GM12878 (cell line): ENCODE measurements around the gene CEP63. TPM values are rescaled to one million over a fixed set of nuclear protein-coding genes. Genes with fewer than 3 reads are reported as not detected.

ENCODE experiments used
- ATAC-seq: fragments of 200-7000 bp; cut with Tn5 transposase; 3 replicates; pipeline ENCODE4 v1.9.1; 2020; ENCODE audit warnings: mild to moderate bottlenecking, moderate library complexity
- BruUV-seq: library from RNA; stranded (reverse); fragments of 400-500 nt; replicated peaks from 2 replicates; lab custom pipeline; 2021; lab: Mats Ljungman, UMichigan
- CTCF ChIA-PET: fragments of 300-600 bp; sonication (Branson Sonifier 250); formaldehyde crosslinking; extraction: SDS; loops from one replicate; lab custom pipeline; 2021; ENCODE audit warnings: inconsistent platforms; lab: Yijun Ruan, JAX
- POLR2A ChIA-PET: fragments of 350-600 bp; formaldehyde crosslinking; extraction: SDS; loops from one replicate; lab custom pipeline; 2021; ENCODE audit warnings: inconsistent platforms; lab: Charles Lee
- RAD21 ChIA-PET: fragments of 300-600 bp; sonication (Branson Sonifier 250); formaldehyde crosslinking; loops from one replicate; lab custom pipeline; 2023; ENCODE audit warnings: antibody characterized with exemption; ENCODE audit not compliant: unreplicated experiment; lab: Charles Lee
- SMC1A ChIA-PET: fragments of 300-600 bp; sonication (Branson Sonifier 250); formaldehyde crosslinking; loops from one replicate; lab custom pipeline; 2023; ENCODE audit not compliant: unreplicated experiment, uncharacterized antibody; lab: Charles Lee
- DNase-seq: peaks from one replicate; pipeline ENCODE4 v3.0.0-alpha.2; 2011; ENCODE audit warnings: low read depth, low spot score
- FAIRE-seq: peaks from 3 replicates; lab custom pipeline; 2011; peaks lifted over from hg19 to GRCh38; lab: Jason Lieb, UNC
- H2AFZ ChIP-seq: 2 replicates; pipeline ENCODE4 v1.6.0; 2011; ENCODE audit warnings: low read depth, low read length, control low read depth; ENCODE audit not compliant: control insufficient read depth
- H3K27ac ChIP-seq: 2 replicates; pipeline ENCODE4 v1.5.1; 2011; ENCODE audit warnings: control low read depth; ENCODE audit not compliant: control insufficient read depth, insufficient read depth
- H3K27me3 ChIP-seq, 2 experiments: replicated peaks in 1 of 2; 2 replicates each; pipeline versions ENCODE4 v1.6.0 to v1.6.1; 2011; ENCODE audit warnings: low read length in 1 of 2; ENCODE audit not compliant: control insufficient read depth in 2 of 2, insufficient read depth in 2 of 2
- H3K36me3 ChIP-seq, 2 experiments: 2 replicates each; pipeline ENCODE4 v1.5.1; 2011; ENCODE audit warnings: low read length in 1 of 2; ENCODE audit not compliant: control insufficient read depth in 2 of 2, insufficient read depth in 2 of 2
- H3K4me1 ChIP-seq: 2 replicates; pipeline ENCODE4 v1.6.1; 2011; ENCODE audit warnings: mild to moderate bottlenecking, low read length, moderate library complexity, mixed read lengths; ENCODE audit not compliant: control insufficient read depth, insufficient read depth
- H3K4me2 ChIP-seq: 2 replicates; pipeline ENCODE4 v1.6.0; 2011; ENCODE audit warnings: control low read depth; ENCODE audit not compliant: control insufficient read depth, insufficient read depth
- H3K4me3 ChIP-seq: fragments of 200-600 bp; sonication (generic); 2 replicates; pipeline ENCODE4 v1.5.1; 2016
- H3K79me2 ChIP-seq: 2 replicates; pipeline ENCODE4 v1.6.0; 2011; ENCODE audit warnings: low read length; ENCODE audit not compliant: control insufficient read depth, insufficient read depth
- H3K9ac ChIP-seq: 2 replicates; pipeline ENCODE4 v1.8.0; 2011; ENCODE audit warnings: low read length, control low read depth, mixed read lengths; ENCODE audit not compliant: control insufficient read depth, insufficient read depth
- H3K9me3 ChIP-seq: replicated peaks from 3 replicates; pipeline ENCODE4 v1.5.1; 2011; ENCODE audit warnings: mild to moderate bottlenecking, low read length; ENCODE audit not compliant: control insufficient read depth, insufficient read depth
- H4K20me1 ChIP-seq: 2 replicates; pipeline ENCODE4 v1.6.0; 2011; ENCODE audit not compliant: control insufficient read depth, insufficient read depth
- ATF3 ChIP-seq: IDR thresholded peaks from 2 replicates; pipeline ENCODE4 v1.6.1; 2011; ENCODE audit warnings: low read depth, mild to moderate bottlenecking, low read length, moderate library complexity, borderline replicate concordance; ENCODE audit errors: extremely low read depth
- BHLHE40 ChIP-seq, 2 experiments: fragments of 450-650 bp in 1 of 2; IDR thresholded peaks; 2 replicates each; pipeline ENCODE4 v1.6.1; 2011 to 2017; ENCODE audit warnings: low read depth in 2 of 2, borderline replicate concordance in 1 of 2, improper control_type of control experiment in 1 of 2, low read length in 1 of 2, mild to moderate bottlenecking in 1 of 2
- CHD2 ChIP-seq: IDR thresholded peaks from 2 replicates; pipeline ENCODE4 v1.6.1; 2011; ENCODE audit warnings: low read depth, low read length, improper control_type of control experiment, borderline replicate concordance
- CHD4 ChIP-seq: fragments of 200-600 bp; sonication (generic); IDR thresholded peaks from 2 replicates; pipeline ENCODE4 v1.6.1; 2016; ENCODE audit warnings: mild to moderate bottlenecking
- EP300 ChIP-seq, 2 experiments: fragments of 150-350 bp in 1 of 2; IDR thresholded peaks; 2 replicates each; pipeline ENCODE4 v1.6.1; 2011 to 2012; ENCODE audit warnings: low read depth in 2 of 2, low read length in 2 of 2, borderline replicate concordance in 1 of 2, improper control_type of control experiment in 1 of 2, inconsistent platforms in 1 of 2; ENCODE audit not compliant: control insufficient read depth in 1 of 2
- HCFC1 ChIP-seq: fragments of 150-350 bp; IDR thresholded peaks from 2 replicates; pipeline ENCODE4 v1.6.1; 2014; ENCODE audit warnings: low read length
- NFXL1 ChIP-seq: fragments of 450-650 bp; IDR thresholded peaks from 2 replicates; pipeline ENCODE4 v1.6.1; 2017; ENCODE audit warnings: antibody characterized with exemption, mild to moderate bottlenecking, borderline replicate concordance
- NR2C2 ChIP-seq: IDR thresholded peaks from 2 replicates; pipeline ENCODE4 v1.6.1; 2011; ENCODE audit warnings: borderline replicate concordance, low read depth; ENCODE audit not compliant: control insufficient read depth, insufficient read length
- NR2F1 ChIP-seq: fragments of 450-650 bp; conservative IDR thresholded peaks from 2 replicates; pipeline ENCODE4 v1.6.1; 2017; ENCODE audit warnings: mild to moderate bottlenecking
- PRDM15 ChIP-seq: fragments of 450-650 bp; formaldehyde crosslinking; IDR thresholded peaks from 2 replicates; pipeline ENCODE4 v1.4.0; 2020; ENCODE audit warnings: mild to moderate bottlenecking, moderate library complexity
- RFX5 ChIP-seq: IDR thresholded peaks from 2 replicates; pipeline ENCODE4 v1.6.1; 2011; ENCODE audit warnings: low read depth, low read length, improper control_type of control experiment
- SMAD1 ChIP-seq: fragments of 450-650 bp; IDR thresholded peaks from 2 replicates; pipeline ENCODE4 v1.6.1; 2018; ENCODE audit warnings: mild to moderate bottlenecking, low read depth; ENCODE audit not compliant: partially characterized antibody
- TAF1 ChIP-seq: IDR thresholded peaks from 2 replicates; pipeline ENCODE4 v1.6.1; 2011; ENCODE audit warnings: mild to moderate bottlenecking, low read depth, low read length, borderline replicate concordance
- TARDBP ChIP-seq: IDR thresholded peaks from 2 replicates; pipeline ENCODE4 v1.6.1; 2016; ENCODE audit warnings: borderline replicate concordance
- TCF12 ChIP-seq: IDR thresholded peaks from 2 replicates; pipeline ENCODE4 v1.6.1; 2011; ENCODE audit warnings: low read depth, mild to moderate bottlenecking, low read length
- TCF3 ChIP-seq: IDR thresholded peaks from 2 replicates; pipeline ENCODE4 v1.6.1; 2012; ENCODE audit warnings: low read depth, mild to moderate bottlenecking, low read length, borderline replicate concordance; ENCODE audit not compliant: insufficient read depth
- YBX1 ChIP-seq: fragments of 450-650 bp; IDR thresholded peaks from 2 replicates; pipeline ENCODE4 v1.6.1; 2016; ENCODE audit warnings: antibody characterized with exemption
- YY1 ChIP-seq: IDR thresholded peaks from 2 replicates; pipeline ENCODE4 v1.6.1; 2011; ENCODE audit warnings: low read depth, mild to moderate bottlenecking, low read length
- ZNF217 ChIP-seq: fragments of 450-650 bp; IDR thresholded peaks from 2 replicates; pipeline ENCODE4 v1.6.1; 2017; ENCODE audit warnings: antibody characterized with exemption, mild to moderate bottlenecking
- ZSCAN29 ChIP-seq: fragments of 450-650 bp; IDR thresholded peaks from 2 replicates; pipeline ENCODE4 v1.6.1; 2017; ENCODE audit warnings: mild to moderate bottlenecking, moderate library complexity
- ZZZ3 ChIP-seq: IDR thresholded peaks from 2 replicates; pipeline ENCODE4 v1.6.1; 2011; ENCODE audit warnings: low read depth; ENCODE audit not compliant: control insufficient read depth, insufficient read length
- WGBS: methylation state at CpG from one replicate; pipeline ENCODE4 v1.1.6; 2016; ENCODE audit warnings: low lambda C conversion rate; ENCODE audit not compliant: insufficient replicate concordance, insufficient coverage; ENCODE audit errors: missing lambda C conversion rate; 5-methylcytosine and 5-hydroxymethylcytosine counted together
- in situ Hi-C: fragments of 300-500 bp; cut with MboI; formaldehyde crosslinking; loops from 9 replicates; pipeline ENCODE4 v1.14.3; 2018; ENCODE audit warnings: mixed read lengths
- intact Hi-C: fragments of 100-400 bp; cut with micrococcal nuclease; formaldehyde crosslinking; loops from one replicate; pipeline ENCODE4 v1.14.2; 2022; ENCODE audit not compliant: unreplicated experiment
- polyA plus RNA-seq, 11 experiments: library from polyadenylated mRNA; depleted of rRNA in 4 of 11; unstranded in 6 of 11; stranded (reverse) in 5 of 11; fragments of >200 nt; fragmentation: Nextera tagmentation in 4 of 11; fragmentation: Illumina TruSeq in 1 of 11; extraction: Ambion mirVana in 4 of 11; extraction: Trizol in 1 of 11; gene quantifications; 1 replicate in 1 of 11; 2 replicates in 10 of 11; pipeline versions ENCODE4 v1.2.1 to v1.2.3, GENCODE V29; 2011 to 2016; ENCODE audit warnings: inconsistent platforms in 2 of 11, missing spikeins in 2 of 11, low read depth in 1 of 11
- total RNA-seq, 4 experiments: library from RNA; depleted of rRNA in 3 of 4; stranded (reverse); fragments of >200 nt in 3 of 4; fragmentation: Illumina TruSeq in 1 of 4; extraction: Trizol in 1 of 4; gene quantifications; 2 replicates each; pipeline versions ENCODE4 v1.2.1 to v1.2.3, GENCODE V29; 2013 to 2021

Gene CEP63
- total and polyA plus RNA-seq, 10 of the 15 experiments (the other 5 are each of a cell fraction or from before 2014, with no cell fraction given) = 14.0 to 36.9 (median 26.8) TPM

DNA sequence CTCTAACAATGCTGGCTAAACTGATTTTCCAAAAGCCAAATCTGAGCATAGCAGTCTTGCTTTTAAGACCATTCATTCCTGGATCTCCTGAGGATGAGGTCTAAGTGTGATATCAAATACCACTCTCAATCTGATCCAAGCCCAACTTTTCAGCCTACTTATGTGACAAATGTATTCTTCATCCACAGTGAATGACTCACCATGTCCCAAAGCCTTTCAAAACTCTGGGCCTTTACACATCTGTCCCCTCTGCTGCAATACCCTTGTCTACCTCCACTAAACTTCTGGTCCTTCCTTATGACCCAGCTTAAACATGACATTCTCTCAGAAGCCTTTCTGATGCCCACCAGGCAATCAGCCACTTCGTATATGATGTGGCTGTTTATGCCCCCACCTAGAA, 4.7 kb upstream of the CEP63 start (continued):
- no peak for TF ChIP-seq NFXL1
- no peak for TF ChIP-seq HCFC1
- no peak for TF ChIP-seq YY1
- no peak for TF ChIP-seq ZSCAN29
- TF ChIP-seq NR2F1 = no peak
- no peak for TF ChIP-seq YBX1
- TF ChIP-seq ZZZ3 = no peak

DNA sequence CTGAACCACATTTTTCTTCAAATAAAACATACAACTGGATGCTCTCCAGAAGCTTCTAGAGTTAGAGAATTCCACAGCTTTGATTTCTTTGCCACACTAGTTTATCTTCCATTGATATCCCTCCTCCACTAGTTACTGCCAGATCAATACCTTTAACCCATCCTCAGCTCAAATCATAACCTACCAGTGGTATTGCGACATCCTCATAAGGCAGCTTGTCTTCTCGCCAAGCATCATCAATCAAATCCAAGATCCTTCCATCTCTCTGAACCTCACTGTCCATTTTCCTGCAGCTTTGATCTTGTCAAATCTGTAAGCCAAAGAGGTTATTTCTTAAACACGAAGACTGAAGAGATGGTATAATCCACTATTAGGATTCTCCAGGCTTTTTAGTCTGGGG, 3.2 kb upstream of the CEP63 start:
- H3K9ac ChIP-seq = no peak overlapping the region
- 92% methylated on average over 3 of the region's 3 CpGs for WGBS
- DNase-seq (no peak), FAIRE-seq (no peak), ATAC-seq (no peak)
- peaks cover 40% of the 10 kb centered on the region for H3K79me2 ChIP-seq
- no peaks in the 10 kb centered on the region for H4K20me1 ChIP-seq
- H3K27ac ChIP-seq = peak overlapping the region; percentile 1; the same call in 1 of the 2 replicates
- POLR2A ChIA-PET = no interaction called here
- no peak overlapping the region for H3K4me3 ChIP-seq
- no peaks in the 10 kb centered on the region for H3K27me3 ChIP-seq
- in situ Hi-C loops = loop anchor here (5.0 to 25.0 kb wide), 3 partner anchors 275 to 1020 kb away; partner anchors contain the start of gene TOPBP1
- no peak overlapping the region for H3K4me2 ChIP-seq
- peaks cover 1% of the 10 kb centered on the region for H3K4me1 ChIP-seq
- RAD21 ChIA-PET = interaction anchor here (1.7 kb wide), 1 partner anchor 9 kb away, joined by 7 read pairs; no protein-coding TSS in a partner anchor
- BruUV-seq = no TSS peak
- peaks cover 4 to 23% of the 10 kb centered on the region in 2 experiments for H3K36me3 ChIP-seq
- CTCF ChIA-PET = interaction anchor here (0.7 to 6.7 kb wide), 12 partner anchors 9 to 1032 kb away, joined by 3 to 69 read pairs (median 5); no protein-coding TSS in a partner anchor
- no peak for TF ChIP-seq CHD4
- TF ChIP-seq CHD2 = no peak
- no peak for TF ChIP-seq BHLHE40 (IDR thresholded peaks at IDR 0.05; ENCODE audit: borderline replicate concordance in 1 of 2, low read depth in 2 of 2, low read length in 1 of 2)
- no peak for TF ChIP-seq TAF1
- no peak for TF ChIP-seq SMAD1
- no peak for TF ChIP-seq TCF3
- TF ChIP-seq ZNF217 = no peak
- no peak for TF ChIP-seq RFX5
- no peak for TF ChIP-seq TCF12
- no peak for TF ChIP-seq TARDBP
- TF ChIP-seq NR2C2 = no peak
- no peak for TF ChIP-seq YBX1
- no peak for TF ChIP-seq PRDM15 (CRISPR knock-in tag)
- no peak for TF ChIP-seq ATF3
- TF ChIP-seq EP300 (IDR thresholded peaks at IDR 0.05; ENCODE audit: borderline replicate concordance in 1 of 2, control insufficient read depth in 1 of 2, low read depth in 2 of 2, low read length in 2 of 2) = no peak
- no peaks in the 10 kb centered on the region for H3K9me3 ChIP-seq
- intact Hi-C loops = no loop called here
- H2AFZ ChIP-seq = no peak overlapping the region
- SMC1A ChIA-PET = interaction anchor here (0.6 to 1.3 kb wide), 6 partner anchors 9 to 271 kb away, joined by 3 to 9 read pairs (median 3); no protein-coding TSS in a partner anchor
